ENCODE data around the gene GPR149.
"Not testable (repeated sequence)": the region's sequence is repeated elsewhere in the genome, so short reads cannot be mapped to it uniquely, and the experiment has no call there.

GPR149 gene

GRCh38 chr3:154430014-154430413 lies at the start of gene GPR149:
Gene GPR149 (minus strand): TSS chr3:154430190. CDS start chr3:154429615, 575 bp downstream.
- no peak for DNase-seq

- no peak for DNase-seq
These were observed 43.8 kb upstream of the GPR149 start for GRCh38 chr3:154473769-154474168.

- no peak for DNase-seq
These were observed 39.6 kb upstream of the GPR149 start for GRCh38 chr3:154469585-154469984.

- DNase-seq, result no peak
These were observed 34.6 kb upstream of the GPR149 start for GRCh38 chr3:154464440-154465190.

GRCh38 chr3:154458560-154458959 lies 28.6 kb upstream of the GPR149 start:
- no peak for DNase-seq

GRCh38 chr3:154439081-154439480 lies 9.1 kb upstream of the GPR149 start:
- DNase-seq, result not testable (repeated sequence)

GRCh38 chr3:154431043-154431442 lies 1.1 kb upstream of the GPR149 start:
- DNase-seq, result no peak

GRCh38 chr3:154428286-154429206 lies 1.4 kb downstream of the GPR149 start:
- peak; percentile 53 for DNase-seq

GRCh38 chr3:154427685-154428285 lies 2.2 kb downstream of the GPR149 start:
- DNase-seq, result no peak

- DNase-seq, result no peak
These were observed 7.3 kb downstream of the GPR149 start for GRCh38 chr3:154422694-154423093.

- peak; percentile 47 for DNase-seq
These were observed 8.9 kb downstream of the GPR149 start for GRCh38 chr3:154421083-154421482.

- no peak for DNase-seq
These were observed 31.7 kb downstream of the GPR149 start for GRCh38 chr3:154398084-154398967.

- DNase-seq, result no peak
These were observed 40.1 kb downstream of the GPR149 start for GRCh38 chr3:154389861-154390260.

- no peak for DNase-seq
These were observed 45.5 kb downstream of the GPR149 start for GRCh38 chr3:154384479-154384878.

GRCh38 chr3:154378311-154378710 lies 51.7 kb downstream of the GPR149 start:
- DNase-seq, result no peak

GRCh38 chr3:154367221-154367620 lies 62.8 kb downstream of the GPR149 start:
- DNase-seq, result no peak

GRCh38 chr3:154364849-154365248 lies 65.1 kb downstream of the GPR149 start:
- no peak for DNase-seq

GRCh38 chr3:154361099-154361498 lies 68.9 kb downstream of the GPR149 start:
- no peak for DNase-seq

GRCh38 chr3:154356009-154356408 lies 74.0 kb downstream of the GPR149 start:
- DNase-seq, result no peak

GRCh38 chr3:154349223-154349622 lies 80.8 kb downstream of the GPR149 start:
- DNase-seq, result no peak

GRCh38 chr3:154345422-154346122 lies 84.4 kb downstream of the GPR149 start:
- DNase-seq, result no peak

GRCh38 chr3:154338570-154338969 lies 91.4 kb downstream of the GPR149 start:
- no peak for DNase-seq

Data from right forelimb (tissue), 1 donor.